Measurements from ENCODE around the gene FCHSD2. TPM values are rescaled to one million over a fixed set of nuclear protein-coding genes. Genes with fewer than 3 reads are reported as not detected.

Gene FCHSD2
- total and polyA plus RNA-seq, 10 donors: 30.2 to 129 (median 69.7) TPM

GRCh38 chr11:72875736-72876135 is 266.4 kb downstream of the FCHSD2 start:
- WGBS, 5 donors: 93 to 100% (median 94%) methylated on average over 1 of the region's 1 CpG
- TF ChIP-seq POLR2A (IDR thresholded peaks at IDR 0.05) (no peak), CTCF (IDR thresholded peaks at IDR 0.05 in 8 of 11, conservative IDR thresholded peaks at IDR 0.05 in 3 of 11) (no peak), POLR2AphosphoS5 (IDR thresholded peaks at IDR 0.05) (no peak)

GRCh38 chr11:72872012-72872411 is 270.1 kb downstream of the FCHSD2 start:
- no peaks in the 10 kb centered on the region for H3K9me3 ChIP-seq
- H3K27me3 ChIP-seq (replicated peaks in 1 of 7): no peaks in the 10 kb centered on the region
- DNase-seq: no peak
- no peak overlapping the region for H3K4me3 ChIP-seq
- intact Hi-C loops (cut with DNase I; ENCODE audit: low total_unique reads): no loop called here
- no peak for TF ChIP-seq CTCF (IDR thresholded peaks at IDR 0.05 in 8 of 11, conservative IDR thresholded peaks at IDR 0.05 in 3 of 11)
- TF ChIP-seq POLR2A (IDR thresholded peaks at IDR 0.05): no peak
- TF ChIP-seq POLR2AphosphoS5 (IDR thresholded peaks at IDR 0.05): no peak
- H3K4me1 ChIP-seq: peaks cover 0 to 24% (median 10%) of the 10 kb centered on the region in 6 donors
- H3K27ac ChIP-seq: no peak overlapping the region
- WGBS, 5 donors: 92 to 100% (median 98%) methylated on average over 1 of the region's 1 CpG
- H3K36me3 ChIP-seq: peaks cover 0 to 82% (median 27%) of the 10 kb centered on the region in 6 donors

More at GRCh38 chr11:72875736-72876135, 266.4 kb downstream of the FCHSD2 start:
- Histone ChIP-seq H3K4me3 (no peak overlapping the region), H3K27ac (peak overlapping the region in 1 of 8 donors; percentile 4), H3K27me3 (replicated peaks in 1 of 7) (no peaks in the 10 kb centered on the region), H3K4me1 (peaks cover 0 to 8% (median 3%) of the 10 kb centered on the region in 6 donors), H3K9me3 (peaks cover 0 to 3% (median 0%) of the 10 kb centered on the region in 8 donors), H3K36me3 (peaks cover 0 to 76% (median 12%) of the 10 kb centered on the region in 6 donors)
- no peak for DNase-seq
- intact Hi-C loops (cut with DNase I; ENCODE audit: low total_unique reads): no loop called here

- no peak overlapping the region for H3K4me3 ChIP-seq
- H3K27me3 ChIP-seq (replicated peaks in 1 of 7): no peaks in the 10 kb centered on the region
- H3K4me1 ChIP-seq: peaks cover 0 to 30% (median 10%) of the 10 kb centered on the region in 6 donors
- H3K9me3 ChIP-seq: no peaks in the 10 kb centered on the region
- peak overlapping the region in 1 of 8 donors; percentile 3 for H3K27ac ChIP-seq
- no peak for DNase-seq
- intact Hi-C loops (cut with DNase I; ENCODE audit: low total_unique reads): no loop called here
- H3K36me3 ChIP-seq: peaks cover 0 to 82% (median 30%) of the 10 kb centered on the region in 6 donors
- WGBS, 5 donors: 44 to 93% (median 83%) methylated on average over 1 of the region's 1 CpG
- TF ChIP-seq POLR2AphosphoS5 (IDR thresholded peaks at IDR 0.05) (no peak), POLR2A (IDR thresholded peaks at IDR 0.05) (no peak), CTCF (IDR thresholded peaks at IDR 0.05 in 8 of 11, conservative IDR thresholded peaks at IDR 0.05 in 3 of 11) (no peak)
Measured at GRCh38 chr11:72871119-72871518, 271.0 kb downstream of the FCHSD2 start.

- 71 to 88% (median 87%) methylated on average over 4 of the region's 4 CpGs for WGBS, 5 donors
- DNase-seq: no peak
- Histone ChIP-seq H3K36me3 (peaks cover 0 to 83% (median 25%) of the 10 kb centered on the region in 6 donors), H3K27ac (peak overlapping the region in 1 of 8 donors; percentile 22), H3K4me1 (peaks cover 0 to 43% (median 15%) of the 10 kb centered on the region in 6 donors), H3K27me3 (replicated peaks in 1 of 7) (no peaks in the 10 kb centered on the region), H3K9me3 (no peaks in the 10 kb centered on the region), H3K4me3 (no peak overlapping the region)
- TF ChIP-seq POLR2AphosphoS5 (IDR thresholded peaks at IDR 0.05) (no peak), CTCF (IDR thresholded peaks at IDR 0.05 in 8 of 11, conservative IDR thresholded peaks at IDR 0.05 in 3 of 11) (no peak), POLR2A (IDR thresholded peaks at IDR 0.05) (no peak)
- intact Hi-C loops (cut with DNase I; ENCODE audit: low total_unique reads): no loop called here
Measured at GRCh38 chr11:72869831-72870230, 272.3 kb downstream of the FCHSD2 start.
